Mesendoderm (in vitro differentiated cells): ENCODE results near the gene SAA2.
"Not testable (repeated sequence)": the region's sequence is repeated elsewhere in the genome, so short reads cannot be mapped to it uniquely, and the experiment has no call there.

Experiments
- DNase-seq: peaks from one replicate; pipeline ENCODE4 v3.0.0; 2013
- H2AK5ac ChIP-seq: 2 replicates; pipeline ENCODE4 v1.6.1; 2013; ENCODE audit warnings: low read length, inconsistent platforms
- H2BK120ac ChIP-seq: 2 replicates; pipeline ENCODE4 v1.6.1; 2013; ENCODE audit warnings: low read depth, mild to moderate bottlenecking, low read length, moderate library complexity, mixed read lengths
- H2BK15ac ChIP-seq: replicated peaks from 2 replicates; pipeline ENCODE4 v1.6.1; 2013; ENCODE audit warnings: low read depth, mild to moderate bottlenecking, moderate library complexity
- H2BK5ac ChIP-seq: 2 replicates; pipeline ENCODE4 v1.6.1; 2013; ENCODE audit warnings: low read length, inconsistent platforms
- H3K18ac ChIP-seq: 2 replicates; pipeline ENCODE4 v1.6.1; 2013; ENCODE audit warnings: mild to moderate bottlenecking, low read length, mixed read lengths
- H3K23ac ChIP-seq: one replicate; pipeline ENCODE4 v1.6.1; 2013; ENCODE audit warnings: low read length
- H3K27ac ChIP-seq: 2 replicates; pipeline ENCODE4 v1.5.1; 2013; ENCODE audit warnings: low read depth, mild to moderate bottlenecking, inconsistent platforms, low read length, moderate library complexity
- H3K27me3 ChIP-seq: 2 replicates; pipeline ENCODE4 v1.6.1; 2013; ENCODE audit warnings: low read length, control low read depth, mild to moderate bottlenecking, inconsistent platforms; ENCODE audit not compliant: insufficient read depth, poor library complexity
- H3K36me3 ChIP-seq: 2 replicates; pipeline ENCODE4 v1.6.1; 2013; ENCODE audit warnings: low read length, inconsistent platforms; ENCODE audit not compliant: control insufficient read depth, insufficient read depth
- H3K4ac ChIP-seq: one replicate; pipeline ENCODE4 v1.6.1; 2013; ENCODE audit warnings: low read depth, mild to moderate bottlenecking, low read length, moderate library complexity
- H3K4me1 ChIP-seq: 2 replicates; pipeline ENCODE4 v1.6.1; 2013; ENCODE audit warnings: low read depth, low read length, inconsistent platforms; ENCODE audit not compliant: control insufficient read depth
- H3K4me2 ChIP-seq: 2 replicates; pipeline ENCODE4 v1.6.1; 2013; ENCODE audit warnings: low read length
- H3K4me3 ChIP-seq: 2 replicates; pipeline ENCODE4 v1.5.1; 2013; ENCODE audit warnings: mild to moderate bottlenecking, low read length
- H3K56ac ChIP-seq: one replicate; pipeline ENCODE4 v1.6.1; 2013; ENCODE audit warnings: low read length
- H3K79me1 ChIP-seq: 2 replicates; pipeline ENCODE4 v1.6.1; 2013; ENCODE audit warnings: low read length, inconsistent platforms
- H3K79me2 ChIP-seq: 2 replicates; pipeline ENCODE4 v1.6.1; 2013; ENCODE audit warnings: mild to moderate bottlenecking, low read length; ENCODE audit not compliant: control insufficient read depth, insufficient read depth
- H3K9ac ChIP-seq: 2 replicates; pipeline ENCODE4 v1.6.1; 2013; ENCODE audit warnings: low read length, inconsistent platforms
- H4K5ac ChIP-seq: one replicate; pipeline ENCODE4 v1.6.1; 2013; ENCODE audit warnings: low read length
- H4K8ac ChIP-seq: one replicate; pipeline ENCODE4 v1.6.1; 2013; ENCODE audit warnings: low read depth, mild to moderate bottlenecking, control low read depth, low read length, moderate library complexity
- WGBS: extraction: QIAGEN DNeasy Blood & Tissue Kit; methylation state at CpG from one replicate; pipeline ENCODE4 v1.1.7; 2013; ENCODE audit warnings: low lambda C conversion rate, missing lambda C conversion rate; ENCODE audit not compliant: insufficient coverage; ENCODE audit errors: extremely low coverage; 5-methylcytosine and 5-hydroxymethylcytosine counted together

The SAA2 gene

GRCh38 chr11:18261721-18262120, 13.3 kb upstream of the SAA2 start:
- Histone ChIP-seq H3K27me3 (no peaks in the 10 kb centered on the region), H3K79me1 (no peaks in the 10 kb centered on the region), H3K79me2 (no peaks in the 10 kb centered on the region), H3K4me1 (no peaks in the 10 kb centered on the region), H3K4me2 (no peak overlapping the region), H2BK5ac (no peak overlapping the region), H3K4me3 (no peak overlapping the region), H4K5ac (no peak overlapping the region), H3K23ac (no peak overlapping the region), H2BK120ac (peak overlapping the region; percentile 65), H3K36me3 (no peaks in the 10 kb centered on the region), H3K9ac (no peak overlapping the region), H3K56ac (no peak overlapping the region), H2BK15ac (no peak overlapping the region), H3K4ac (no peak overlapping the region), H2AK5ac (no peak overlapping the region), H4K8ac (no peak overlapping the region), H3K27ac (no peak overlapping the region), H3K18ac (no peak overlapping the region)
- WGBS, result no CpG with 5 or more reads among the region's 14 CpGs
- no peak for DNase-seq

GRCh38 chr11:18259259-18259658, 10.8 kb upstream of the SAA2 start:
- Histone ChIP-seq H3K18ac (no peak overlapping the region), H3K36me3 (no peaks in the 10 kb centered on the region)
- no peak for DNase-seq

GRCh38 chr11:18254781-18255361, 6.4 kb upstream of the SAA2 start:
- H4K8ac ChIP-seq, result no peak overlapping the region
- no peak overlapping the region for H3K9ac ChIP-seq
- H3K79me2 ChIP-seq, result no peaks in the 10 kb centered on the region
- no peak overlapping the region for H3K56ac ChIP-seq
- H2AK5ac ChIP-seq, result no peak overlapping the region
- H3K4me2 ChIP-seq, result no peak overlapping the region
- H3K27me3 ChIP-seq, result no peaks in the 10 kb centered on the region
- H3K4ac ChIP-seq, result no peak overlapping the region
- DNase-seq, result no peak
- no peak overlapping the region for H2BK15ac ChIP-seq
- no peak overlapping the region for H3K4me3 ChIP-seq
- H3K23ac ChIP-seq, result no peak overlapping the region
- no peak overlapping the region for H3K18ac ChIP-seq
- H3K4me1 ChIP-seq, result no peaks in the 10 kb centered on the region
- no CpG with 5 or more reads among the region's 2 CpGs for WGBS
- no peak overlapping the region for H4K5ac ChIP-seq
- H3K27ac ChIP-seq, result no peak overlapping the region
- H3K36me3 ChIP-seq, result no peaks in the 10 kb centered on the region
- no peak overlapping the region for H2BK5ac ChIP-seq
- H2BK120ac ChIP-seq, result no peak overlapping the region
- no peaks in the 10 kb centered on the region for H3K79me1 ChIP-seq

More at GRCh38 chr11:18259259-18259658, 10.8 kb upstream of the SAA2 start:
- no peak overlapping the region for H4K8ac ChIP-seq
- H3K79me1 ChIP-seq, result no peaks in the 10 kb centered on the region
- no peak overlapping the region for H2BK15ac ChIP-seq
- no peak overlapping the region for H2AK5ac ChIP-seq
- no peak overlapping the region for H2BK5ac ChIP-seq
- H3K9ac ChIP-seq, result no peak overlapping the region
- H3K4me3 ChIP-seq, result no peak overlapping the region
- no peak overlapping the region for H3K4ac ChIP-seq
- no peaks in the 10 kb centered on the region for H3K79me2 ChIP-seq
- no peak overlapping the region for H3K27ac ChIP-seq
- no peak overlapping the region for H4K5ac ChIP-seq
- H3K4me2 ChIP-seq, result no peak overlapping the region
- H2BK120ac ChIP-seq, result no peak overlapping the region
- H3K56ac ChIP-seq, result no peak overlapping the region
- H3K4me1 ChIP-seq, result no peaks in the 10 kb centered on the region
- H3K23ac ChIP-seq, result no peak overlapping the region
- H3K27me3 ChIP-seq, result no peaks in the 10 kb centered on the region

GRCh38 chr11:18253778-18254338, 5.4 kb upstream of the SAA2 start:
- H2BK5ac ChIP-seq, result no peak overlapping the region
- no peak overlapping the region for H3K56ac ChIP-seq
- H3K4me3 ChIP-seq, result no peak overlapping the region
- no peak overlapping the region for H3K27ac ChIP-seq
- no peaks in the 10 kb centered on the region for H3K79me1 ChIP-seq
- H3K36me3 ChIP-seq, result no peaks in the 10 kb centered on the region
- no peak overlapping the region for H3K23ac ChIP-seq
- H3K18ac ChIP-seq, result no peak overlapping the region
- no CpG with 5 or more reads among the region's 11 CpGs for WGBS
- no peak overlapping the region for H3K9ac ChIP-seq
- no peak overlapping the region for H4K8ac ChIP-seq
- H2BK15ac ChIP-seq, result no peak overlapping the region
- no peak overlapping the region for H3K4me2 ChIP-seq
- no peaks in the 10 kb centered on the region for H3K4me1 ChIP-seq
- H3K79me2 ChIP-seq, result no peaks in the 10 kb centered on the region
- DNase-seq, result no peak
- H4K5ac ChIP-seq, result no peak overlapping the region
- no peaks in the 10 kb centered on the region for H3K27me3 ChIP-seq
- no peak overlapping the region for H2AK5ac ChIP-seq
- no peak overlapping the region for H3K4ac ChIP-seq
- H2BK120ac ChIP-seq, result no peak overlapping the region

- H4K5ac ChIP-seq, result no peak overlapping the region
- H3K36me3 ChIP-seq, result no peaks in the 10 kb centered on the region
- no peak overlapping the region for H3K27ac ChIP-seq
- no peaks in the 10 kb centered on the region for H3K27me3 ChIP-seq
- H3K4ac ChIP-seq, result no peak overlapping the region
- no peak overlapping the region for H3K4me3 ChIP-seq
- no peak overlapping the region for H3K4me2 ChIP-seq
- H2BK120ac ChIP-seq, result no peak overlapping the region
- H3K18ac ChIP-seq, result no peak overlapping the region
- no peak overlapping the region for H2BK5ac ChIP-seq
- no peak overlapping the region for H3K23ac ChIP-seq
- H2BK15ac ChIP-seq, result no peak overlapping the region
- H3K79me2 ChIP-seq, result no peaks in the 10 kb centered on the region
- no peak overlapping the region for H4K8ac ChIP-seq
- no peak overlapping the region for H2AK5ac ChIP-seq
- no peak overlapping the region for H3K56ac ChIP-seq
- no peak for DNase-seq
- H3K4me1 ChIP-seq, result no peaks in the 10 kb centered on the region
- H3K9ac ChIP-seq, result no peak overlapping the region
- WGBS, result no CpG with 5 or more reads among the region's 3 CpGs
- no peaks in the 10 kb centered on the region for H3K79me1 ChIP-seq
Observed at GRCh38 chr11:18253233-18253632, 4.8 kb upstream of the SAA2 start.

GRCh38 chr11:18247191-18247581, 1.3 kb downstream of the SAA2 start:
- not testable (repeated sequence) for H3K4me3 ChIP-seq, H2BK15ac ChIP-seq, H3K56ac ChIP-seq, H3K4ac ChIP-seq, H4K8ac ChIP-seq, H4K5ac ChIP-seq, H3K18ac ChIP-seq, H3K4me2 ChIP-seq, H3K23ac ChIP-seq, H2BK120ac ChIP-seq, H2AK5ac ChIP-seq, H3K36me3 ChIP-seq, H3K27me3 ChIP-seq, H3K27ac ChIP-seq, H3K4me1 ChIP-seq, H3K79me1 ChIP-seq, H2BK5ac ChIP-seq, DNase-seq, H3K9ac ChIP-seq, H3K79me2 ChIP-seq
- WGBS, result no CpG with 5 or more reads among the region's 6 CpGs
